Activated CD4-positive, alpha-beta memory T cell treated with anti-CD3 and anti-CD28 coated beads for 36 hours (primary cell): Measurements from ENCODE around the gene GCDH. TPM values are rescaled to one million over a fixed set of nuclear protein-coding genes. Genes with fewer than 3 reads are reported as not detected.
A peak's percentile ranks its signal among the peaks of the same experiment; 100 is the strongest.

Source experiments
- CTCF ChIA-PET: fragments of 350-600 bp; sonication (Branson Sonifier 250); formaldehyde crosslinking; loops from one replicate; lab custom pipeline; 2021; ENCODE audit warnings: antibody characterized with exemption, inconsistent platforms; lab: Charles Lee
- POLR2A ChIA-PET: fragments of 350-600 bp; sonication (Branson Sonifier 250); formaldehyde crosslinking; loops from one replicate; lab custom pipeline; 2021; ENCODE audit warnings: antibody characterized with exemption; lab: Charles Lee
- DNase-seq: peaks from one replicate; pipeline ENCODE4 v3.0.0-alpha.2; 2020
- H3K27ac Mint-ChIP-seq: one replicate; pipeline ENCODE4 v1.8.0; 2021; ENCODE audit warnings: mixed read lengths
- H3K27me3 Mint-ChIP-seq: one replicate; pipeline ENCODE4 v1.8.0; 2021; ENCODE audit warnings: mixed read lengths
- H3K36me3 Mint-ChIP-seq: one replicate; pipeline ENCODE4 v1.8.0; 2021; ENCODE audit warnings: mixed read lengths
- H3K4me1 Mint-ChIP-seq: one replicate; pipeline ENCODE4 v1.8.0; 2021; ENCODE audit warnings: low read depth, mixed read lengths
- H3K4me3 Mint-ChIP-seq: one replicate; pipeline ENCODE4 v1.8.0; 2021; ENCODE audit warnings: mild to moderate bottlenecking, mixed read lengths
- H3K9me3 Mint-ChIP-seq: one replicate; pipeline ENCODE4 v1.8.0; 2021; ENCODE audit warnings: mixed read lengths
- intact Hi-C: fragments of 100-400 bp; cut with micrococcal nuclease; formaldehyde crosslinking; loops from one replicate; pipeline ENCODE4 v1.15.1; 2023
- total RNA-seq, 2 experiments: library from RNA; stranded (reverse); gene quantifications; one replicate each; pipeline ENCODE4 v1.2.3, GENCODE V29; 2021

GCDH gene
- total RNA-seq, 2 experiments from 2014 or later = 33.6 to 34.4 TPM

DNA sequence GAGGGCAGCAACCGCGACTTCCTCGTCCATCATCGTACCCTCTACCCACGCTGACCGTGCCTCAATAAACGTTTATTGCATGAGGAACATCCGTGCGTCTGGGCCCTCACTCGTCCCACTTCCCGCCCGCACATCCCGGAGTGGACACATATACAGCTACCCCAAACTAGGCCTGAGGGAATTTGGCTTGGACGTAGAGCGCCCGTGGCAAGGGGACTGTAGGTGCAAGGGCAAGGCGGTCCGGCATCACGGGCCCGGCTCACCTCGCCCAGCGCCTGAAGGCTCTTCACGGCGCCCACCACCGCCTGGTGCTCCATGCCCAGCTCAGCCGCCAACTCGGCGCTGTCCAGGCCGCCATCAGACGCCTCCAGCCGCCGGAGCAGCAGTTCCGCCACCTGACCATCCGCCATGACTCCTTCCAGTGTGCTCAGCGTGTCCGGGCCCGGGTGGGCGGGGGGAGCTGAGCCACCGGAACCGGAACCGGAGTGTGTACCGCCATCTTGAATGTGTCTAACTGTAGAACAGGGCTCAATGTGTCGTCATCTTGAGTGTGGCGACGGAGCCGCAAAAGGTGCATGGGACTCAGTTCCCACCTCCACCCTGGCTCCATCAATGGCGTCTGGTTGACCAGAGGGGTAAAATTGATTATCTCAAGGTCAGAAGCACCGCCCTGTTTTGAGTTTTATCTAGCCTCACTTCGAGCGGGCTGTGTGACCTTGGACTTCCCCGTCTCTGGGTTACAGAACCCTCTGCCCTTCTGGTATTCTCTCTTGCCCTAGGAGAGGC lies 42.5 kb downstream of the GCDH start, which contains the start of gene FARSA:
TSS of gene FARSA (minus strand) at position 425 of the 786 bp plus-strand sequence. CDS start at position 410, 15 bp downstream.
- peaks cover 29% of the 10 kb centered on the region for H3K36me3 Mint-ChIP-seq
- no peaks in the 10 kb centered on the region for H3K9me3 Mint-ChIP-seq
- peak within 1 kb of the TSS; percentile 82 for H3K27ac Mint-ChIP-seq
- peaks cover 33% of the 10 kb centered on the region for H3K4me1 Mint-ChIP-seq
- peak within 1 kb of the TSS; percentile 96 for H3K4me3 Mint-ChIP-seq
- ChIA-PET POLR2A (interaction anchor here (0.6 to 2.2 kb wide), 13 partner anchors 10 to 252 kb away, joined by 3 to 14 read pairs (median 3); partner anchors contain the start of genes DHPS, KLF1 and SYCE2), CTCF (interaction anchor here (0.8 to 2.7 kb wide), 6 partner anchors 13 to 173 kb away, joined by 3 to 21 read pairs (median 4); partner anchors contain the start of gene RAD23A)
- intact Hi-C loops = loop anchor here (2.0 kb wide), 1 partner anchor 31 kb away; no protein-coding TSS in a partner anchor
- DNase-seq = peak; percentile 95
- H3K27me3 Mint-ChIP-seq = no peaks in the 10 kb centered on the region

- H3K36me3 Mint-ChIP-seq = peaks cover 35% of the 10 kb centered on the region
- peak overlapping the region; percentile 51 for H3K27ac Mint-ChIP-seq
- H3K27me3 Mint-ChIP-seq = no peaks in the 10 kb centered on the region
- CTCF ChIA-PET = no interaction called here
- no peak overlapping the region for H3K4me3 Mint-ChIP-seq
- POLR2A ChIA-PET = no interaction called here
- no peak for DNase-seq
- H3K9me3 Mint-ChIP-seq = no peaks in the 10 kb centered on the region
- intact Hi-C loops = loop anchor here (5.0 kb wide), 4 partner anchors 198 to 323 kb away; partner anchors contain the start of genes GET3, IER2, STX10 and TNPO2
- H3K4me1 Mint-ChIP-seq = peaks cover 46% of the 10 kb centered on the region
Measured at GRCh38 chr19:12935071-12935470, 44.1 kb downstream of the GCDH start.

- DNase-seq = no peak
- H3K4me3 Mint-ChIP-seq = peak overlapping the region; percentile 6
- no peaks in the 10 kb centered on the region for H3K9me3 Mint-ChIP-seq
- peaks cover 54% of the 10 kb centered on the region for H3K4me1 Mint-ChIP-seq
- intact Hi-C loops = loop anchor here (5.0 kb wide), 4 partner anchors 199 to 324 kb away; partner anchors contain the start of genes GET3, IER2, STX10 and TNPO2
- H3K27me3 Mint-ChIP-seq = no peaks in the 10 kb centered on the region
- ChIA-PET POLR2A (interaction anchor here (0.6 to 2.7 kb wide), 3 partner anchors 52 to 1560 kb away, joined by 3 to 10 read pairs (median 3); partner anchors contain the start of gene FBXW9), CTCF (no interaction called here)
- peaks cover 43% of the 10 kb centered on the region for H3K36me3 Mint-ChIP-seq
- H3K27ac Mint-ChIP-seq = peak overlapping the region; percentile 14
Measured at GRCh38 chr19:12936582-12936981, 45.6 kb downstream of the GCDH start.

- peak overlapping the region; percentile 98 for H3K4me3 Mint-ChIP-seq
- CTCF ChIA-PET = interaction anchor here (0.5 to 1.3 kb wide), 4 partner anchors 28 to 1996 kb away, joined by 3 to 6 read pairs (median 4); no protein-coding TSS in a partner anchor
- intact Hi-C loops = loop anchor here (5.0 kb wide), 4 partner anchors 200 to 325 kb away; partner anchors contain the start of genes GET3, IER2, STX10 and TNPO2
- DNase-seq = no peak
- POLR2A ChIA-PET = interaction anchor here (0.6 to 2.7 kb wide), 7 partner anchors 12 to 1561 kb away, joined by 3 to 10 read pairs (median 5); partner anchors contain the start of genes FBXW9 and GCDH
- no peaks in the 10 kb centered on the region for H3K9me3 Mint-ChIP-seq
- peaks cover 49% of the 10 kb centered on the region for H3K36me3 Mint-ChIP-seq
- peaks cover 53% of the 10 kb centered on the region for H3K4me1 Mint-ChIP-seq
- peak overlapping the region; percentile 95 for H3K27ac Mint-ChIP-seq
- H3K27me3 Mint-ChIP-seq = no peaks in the 10 kb centered on the region
Measured at GRCh38 chr19:12937093-12937926, 46.4 kb downstream of the GCDH start.

- intact Hi-C loops = loop anchor here (1.0 to 5.0 kb wide), 8 partner anchors 8 to 326 kb away; partner anchors contain the start of genes GCDH, GET3, IER2 and JUNB
- H3K4me1 Mint-ChIP-seq = peaks cover 50% of the 10 kb centered on the region
- ChIA-PET POLR2A (interaction anchor here (0.9 to 2.7 kb wide), 6 partner anchors 12 to 242 kb away, joined by 3 to 10 read pairs (median 5); partner anchors contain the start of genes FBXW9 and GCDH), CTCF (interaction anchor here (0.5 to 1.3 kb wide), 3 partner anchors 27 to 53 kb away, joined by 3 to 6 read pairs (median 6); no protein-coding TSS in a partner anchor)
- H3K4me3 Mint-ChIP-seq = peak within 1 kb of the TSS; percentile 98
- H3K27ac Mint-ChIP-seq = peak within 1 kb of the TSS; percentile 95
- DNase-seq = peak; percentile 99
- no peaks in the 10 kb centered on the region for H3K9me3 Mint-ChIP-seq
- no peaks in the 10 kb centered on the region for H3K27me3 Mint-ChIP-seq
- H3K36me3 Mint-ChIP-seq = peaks cover 48% of the 10 kb centered on the region
Measured at GRCh38 chr19:12937927-12938778, 47.2 kb downstream of the GCDH start, which contains the start of gene CALR. TSS of gene CALR (plus strand) at chr19:12938609. CDS start at chr19:12938680, 71 bp downstream.

- intact Hi-C loops = loop anchor here (1.0 to 5.0 kb wide), 9 partner anchors 7 to 327 kb away; partner anchors contain the start of genes GADD45GIP1, GCDH, GET3 and IER2
- peak; percentile 70 for DNase-seq
- Mint-ChIP-seq H3K9me3 (no peaks in the 10 kb centered on the region), H3K4me3 (peak overlapping the region; percentile 98), H3K27me3 (no peaks in the 10 kb centered on the region), H3K36me3 (peaks cover 53% of the 10 kb centered on the region), H3K27ac (peak overlapping the region; percentile 95), H3K4me1 (peaks cover 53% of the 10 kb centered on the region)
- POLR2A ChIA-PET = interaction anchor here (1.0 to 2.7 kb wide), 2 partner anchors 9 to 54 kb away, joined by 4 to 10 read pairs; no protein-coding TSS in a partner anchor
- CTCF ChIA-PET = interaction anchor here (0.7 to 1.0 kb wide), 3 partner anchors 26 to 54 kb away, joined by 3 to 10 read pairs (median 3); no protein-coding TSS in a partner anchor
Measured at GRCh38 chr19:12938779-12939601, 48.0 kb downstream of the GCDH start.

GRCh38 chr19:12939975-12940423 lies 49.0 kb downstream of the GCDH start:
- no peak for DNase-seq
- peaks cover 60% of the 10 kb centered on the region for H3K36me3 Mint-ChIP-seq
- peak overlapping the region; percentile 98 for H3K4me3 Mint-ChIP-seq
- POLR2A ChIA-PET = interaction anchor here (1.0 kb wide), 1 partner anchor 8 kb away, joined by 4 read pairs; no protein-coding TSS in a partner anchor
- H3K9me3 Mint-ChIP-seq = no peaks in the 10 kb centered on the region
- peaks cover 58% of the 10 kb centered on the region for H3K4me1 Mint-ChIP-seq
- intact Hi-C loops = loop anchor here (1.0 to 5.0 kb wide), 6 partner anchors 17 to 328 kb away; partner anchors contain the start of genes GADD45GIP1, GET3, IER2 and JUNB
- H3K27ac Mint-ChIP-seq = peak overlapping the region; percentile 95
- no peaks in the 10 kb centered on the region for H3K27me3 Mint-ChIP-seq
- CTCF ChIA-PET = interaction anchor here (1.0 kb wide), 2 partner anchors 25 to 55 kb away, joined by 3 to 10 read pairs; no protein-coding TSS in a partner anchor

DNA sequence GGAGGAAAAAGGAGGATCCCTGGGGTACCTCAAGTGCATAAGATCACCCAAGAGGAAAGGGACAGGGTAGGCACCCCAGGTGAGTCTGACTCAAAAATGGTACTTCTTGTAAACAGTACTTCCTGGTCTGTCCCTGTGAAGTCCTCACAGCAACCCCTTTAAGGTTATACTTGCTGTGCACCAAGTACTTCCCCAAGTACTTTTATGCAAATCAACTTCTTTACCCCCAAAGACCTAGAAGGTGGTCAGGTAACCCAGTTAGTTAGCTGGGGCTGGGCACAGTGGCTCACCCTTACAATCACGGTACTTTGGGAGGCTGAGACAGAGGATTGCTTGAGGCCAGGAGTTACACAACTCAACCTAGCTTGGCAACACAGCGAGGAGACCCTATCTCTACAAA lies 49.9 kb downstream of the GCDH start:
- ChIA-PET CTCF (no interaction called here), POLR2A (interaction anchor here (0.6 to 0.7 kb wide), 2 partner anchors 153 to 217 kb away, joined by 4 read pairs; partner anchors contain the start of gene TNPO2)
- Mint-ChIP-seq H3K27ac (peak overlapping the region; percentile 95), H3K27me3 (peaks cover 1% of the 10 kb centered on the region), H3K36me3 (peaks cover 68% of the 10 kb centered on the region), H3K4me1 (peaks cover 64% of the 10 kb centered on the region), H3K9me3 (no peaks in the 10 kb centered on the region), H3K4me3 (peak overlapping the region; percentile 98)
- DNase-seq = no peak
- intact Hi-C loops = no loop called here

DNA sequence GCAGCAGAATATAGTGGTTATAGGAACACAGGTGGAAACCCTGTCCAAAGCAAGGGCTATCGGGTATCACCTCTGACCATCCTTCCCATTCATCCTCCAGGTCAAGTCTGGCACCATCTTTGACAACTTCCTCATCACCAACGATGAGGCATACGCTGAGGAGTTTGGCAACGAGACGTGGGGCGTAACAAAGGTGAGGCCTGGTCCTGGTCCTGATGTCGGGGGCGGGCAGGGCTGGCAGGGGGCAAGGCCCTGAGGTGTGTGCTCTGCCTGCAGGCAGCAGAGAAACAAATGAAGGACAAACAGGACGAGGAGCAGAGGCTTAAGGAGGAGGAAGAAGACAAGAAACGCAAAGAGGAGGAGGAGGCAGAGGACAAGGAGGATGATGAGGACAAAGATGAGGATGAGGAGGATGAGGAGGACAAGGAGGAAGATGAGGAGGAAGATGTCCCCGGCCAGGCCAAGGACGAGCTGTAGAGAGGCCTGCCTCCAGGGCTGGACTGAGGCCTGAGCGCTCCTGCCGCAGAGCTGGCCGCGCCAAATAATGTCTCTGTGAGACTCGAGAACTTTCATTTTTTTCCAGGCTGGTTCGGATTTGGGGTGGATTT lies 52.6 kb downstream of the GCDH start:
- H3K27ac Mint-ChIP-seq = peak overlapping the region; percentile 66
- no peaks in the 10 kb centered on the region for H3K9me3 Mint-ChIP-seq
- POLR2A ChIA-PET = interaction anchor here (1.0 kb wide), 1 partner anchor 10 kb away, joined by 3 read pairs; the partner anchor contains the start of gene FARSA
- intact Hi-C loops = no loop called here
- no peak for DNase-seq
- peaks cover 67% of the 10 kb centered on the region for H3K4me1 Mint-ChIP-seq
- H3K27me3 Mint-ChIP-seq = peaks cover 1% of the 10 kb centered on the region
- peak overlapping the region; percentile 18 for H3K4me3 Mint-ChIP-seq
- CTCF ChIA-PET = no interaction called here
- H3K36me3 Mint-ChIP-seq = peaks cover 86% of the 10 kb centered on the region
